ENCODE data around the gene RAPGEF2. TPM values are rescaled to one million over a fixed set of nuclear protein-coding genes. Genes with fewer than 3 reads are reported as not detected.

The RAPGEF2 gene
- total and polyA plus RNA-seq, 9 of the 15 experiments (the other 6 are each of a cell fraction or from before 2014, with no cell fraction given): 3.1 to 32.6 (median 23.1) TPM

- no peak for TF ChIP-seq HCFC1 (IDR thresholded peaks at IDR 0.05; ENCODE audit: low read depth, low read length)
- no peak for TF ChIP-seq ZNF780A (CRISPR knock-in tag; IDR thresholded peaks at IDR 0.05)
These were observed 180.8 kb downstream of the RAPGEF2 start (continued) for GRCh38 chr4:159283696-159284095.

DNA sequence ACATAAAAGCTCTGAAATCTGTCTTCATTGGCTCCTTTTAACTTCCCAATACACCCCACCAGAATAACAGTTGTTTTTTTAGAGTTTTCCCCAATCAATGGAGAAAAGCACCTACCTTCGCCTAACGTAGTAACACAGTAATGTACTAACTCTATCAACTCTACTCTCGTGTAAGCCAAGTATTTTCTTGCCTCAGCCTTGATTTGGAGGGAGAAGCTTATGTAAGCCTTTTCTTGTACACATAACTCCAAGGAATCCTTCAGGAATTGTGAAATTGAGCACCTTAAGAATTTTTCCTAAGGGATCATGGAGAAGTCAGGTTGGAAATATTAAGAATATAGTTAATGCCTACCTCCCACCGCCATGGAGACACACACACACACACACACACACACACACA, 181.2 kb downstream of the RAPGEF2 start:
- POLR2A ChIA-PET: interaction anchor here (0.7 kb wide), 1 partner anchor 335 kb away, joined by 4 read pairs; no protein-coding TSS in a partner anchor
- CTCF ChIA-PET (ENCODE audit: low intra/inter-chr PET ratio): no interaction called here
- Histone ChIP-seq H3K4me2 (ENCODE audit: insufficient read depth, low read length) (no peak overlapping the region), H2AFZ (ENCODE audit: low read depth, low read length) (no peak overlapping the region), H3K79me2 (ENCODE audit: control insufficient read depth, insufficient read depth, low read length) (no peaks in the 10 kb centered on the region), H3K9ac (ENCODE audit: insufficient read depth in 1 of 2, low read depth in 2 of 2, low read length in 2 of 2) (no peak overlapping the region), H3K4me1 (replicated peaks in 1 of 2; ENCODE audit: control insufficient read depth in 2 of 2, insufficient read depth in 2 of 2, low read length in 2 of 2) (no peaks in the 10 kb centered on the region), H4K20me1 (replicated peaks; ENCODE audit: control insufficient read depth, insufficient read depth, low read length) (no peaks in the 10 kb centered on the region), H3K36me3 (ENCODE audit: control insufficient read depth, insufficient read depth, low read length) (no peaks in the 10 kb centered on the region), H3K27ac (ENCODE audit: extremely low read depth, low read depth, low read length) (no peak overlapping the region), H3K27me3 (ENCODE audit: control insufficient read depth in 2 of 2, insufficient read depth in 2 of 2, low read length in 2 of 2) (no peaks in the 10 kb centered on the region), H3K9me1 (ENCODE audit: control insufficient read depth, insufficient read depth, low read length) (no peaks in the 10 kb centered on the region), H3K4me3 (no peak overlapping the region), H3K9me3 (replicated peaks; ENCODE audit: control insufficient read depth, insufficient read depth, low read depth, low read length) (no peaks in the 10 kb centered on the region)
- no peak for ATAC-seq
- no peak for DNase-seq (ENCODE audit: extremely low read depth in 1 of 4, low spot score in 3 of 4)
- intact Hi-C loops (cut with micrococcal nuclease): no loop called here
- FAIRE-seq: no peak
- no TSS peak for BruUV-seq (replicated peaks)
- TF ChIP-seq CSDE1 (IDR thresholded peaks at IDR 0.05) (no peak), ADNP (tag; IDR thresholded peaks at IDR 0.05) (no peak), ZBTB26 (CRISPR knock-in tag; IDR thresholded peaks at IDR 0.05) (no peak), POLR2B (IDR thresholded peaks at IDR 0.05; ENCODE audit: low read depth, partially characterized antibody) (no peak)
- TF ChIP-seq, protein P1, sequence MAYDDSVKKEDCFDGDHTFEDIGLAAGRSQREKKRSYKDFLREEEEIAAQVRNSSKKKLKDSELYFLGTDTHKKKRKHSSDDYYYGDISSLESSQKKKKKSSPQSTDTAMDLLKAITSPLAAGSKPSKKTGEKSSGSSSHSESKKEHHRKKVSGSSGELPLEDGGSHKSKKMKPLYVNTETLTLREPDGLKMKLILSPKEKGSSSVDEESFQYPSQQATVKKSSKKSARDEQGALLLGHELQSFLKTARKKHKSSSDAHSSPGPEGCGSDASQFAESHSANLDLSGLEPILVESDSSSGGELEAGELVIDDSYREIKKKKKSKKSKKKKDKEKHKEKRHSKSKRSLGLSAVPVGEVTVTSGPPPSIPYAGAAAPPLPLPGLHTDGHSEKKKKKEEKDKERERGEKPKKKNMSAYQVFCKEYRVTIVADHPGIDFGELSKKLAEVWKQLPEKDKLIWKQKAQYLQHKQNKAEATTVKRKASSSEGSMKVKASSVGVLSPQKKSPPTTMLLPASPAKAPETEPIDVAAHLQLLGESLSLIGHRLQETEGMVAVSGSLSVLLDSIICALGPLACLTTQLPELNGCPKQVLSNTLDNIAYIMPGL (CRISPR knock-in tag; IDR thresholded peaks at IDR 0.05): no peak
- TF ChIP-seq, protein P2, sequence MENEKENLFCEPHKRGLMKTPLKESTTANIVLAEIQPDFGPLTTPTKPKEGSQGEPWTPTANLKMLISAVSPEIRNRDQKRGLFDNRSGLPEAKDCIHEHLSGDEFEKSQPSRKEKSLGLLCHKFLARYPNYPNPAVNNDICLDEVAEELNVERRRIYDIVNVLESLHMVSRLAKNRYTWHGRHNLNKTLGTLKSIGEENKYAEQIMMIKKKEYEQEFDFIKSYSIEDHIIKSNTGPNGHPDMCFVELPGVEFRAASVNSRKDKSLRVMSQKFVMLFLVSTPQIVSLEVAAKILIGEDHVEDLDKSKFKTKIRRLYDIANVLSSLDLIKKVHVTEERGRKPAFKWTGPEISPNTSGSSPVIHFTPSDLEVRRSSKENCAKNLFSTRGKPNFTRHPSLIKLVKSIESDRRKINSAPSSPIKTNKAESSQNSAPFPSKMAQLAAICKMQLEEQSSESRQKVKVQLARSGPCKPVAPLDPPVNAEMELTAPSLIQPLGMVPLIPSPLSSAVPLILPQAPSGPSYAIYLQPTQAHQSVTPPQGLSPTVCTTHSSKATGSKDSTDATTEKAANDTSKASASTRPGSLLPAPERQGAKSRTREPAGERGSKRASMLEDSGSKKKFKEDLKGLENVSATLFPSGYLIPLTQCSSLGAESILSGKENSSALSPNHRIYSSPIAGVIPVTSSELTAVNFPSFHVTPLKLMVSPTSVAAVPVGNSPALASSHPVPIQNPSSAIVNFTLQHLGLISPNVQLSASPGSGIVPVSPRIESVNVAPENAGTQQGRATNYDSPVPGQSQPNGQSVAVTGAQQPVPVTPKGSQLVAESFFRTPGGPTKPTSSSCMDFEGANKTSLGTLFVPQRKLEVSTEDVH (IDR thresholded peaks at IDR 0.05; ENCODE audit: low read depth, partially characterized antibody): no peak
- WGBS (ENCODE audit: insufficient coverage, low coverage, missing lambda C conversion rate): 81% methylated on average over 4 of the region's 4 CpGs
- in situ Hi-C loops (cut with MboI): no loop called here
